Mammary epithelial cell (primary cell): Measurements from ENCODE around the gene CNTROB.

Source experiments
- CTCF ChIP-seq, 2 donors: IDR thresholded peaks in 1 of 2; conservative IDR thresholded peaks in 1 of 2; 2 replicates each; pipeline ENCODE4 v1.5.1; 2011 to 2012; ENCODE audit warnings: inconsistent platforms in 2 of 2, low read length in 2 of 2, mild to moderate bottlenecking in 2 of 2, control low read depth in 1 of 2, low read depth in 1 of 2; ENCODE audit not compliant: insufficient read depth in 1 of 2; ENCODE audit errors: extremely low read depth in 1 of 2
- EZH2 ChIP-seq: IDR thresholded peaks from 2 replicates; pipeline ENCODE4 v1.6.1; 2012; ENCODE audit warnings: low read length, inconsistent platforms, borderline replicate concordance

DNA sequence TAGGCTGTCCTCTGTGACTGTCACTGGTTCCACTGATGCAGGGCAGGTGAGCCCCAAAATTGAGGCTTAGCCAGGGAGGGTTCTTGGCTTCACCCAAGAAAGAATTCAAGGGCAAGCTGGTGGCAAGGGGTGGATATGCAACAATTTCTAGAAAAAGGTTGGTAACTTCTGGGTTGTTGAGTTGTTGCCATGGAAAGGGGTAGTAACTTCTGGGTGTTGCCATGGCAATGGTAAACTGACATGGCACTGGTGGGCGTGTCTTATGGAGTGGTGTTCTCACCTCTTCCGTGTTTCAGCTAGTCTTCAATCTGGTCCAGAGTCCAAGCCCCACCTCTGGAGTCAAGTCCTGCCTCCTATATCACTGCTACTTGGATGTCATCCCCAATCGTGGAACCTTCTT is 60.9 kb downstream of the CNTROB start:
- TF ChIP-seq CTCF (conservative IDR thresholded peaks at IDR 0.05 in 1 of 2, IDR thresholded peaks at IDR 0.05 in 1 of 2; ENCODE audit: extremely low read depth in 1 of 2, insufficient read depth in 1 of 2, low read depth in 1 of 2, low read length in 2 of 2) (no peak), EZH2 (no peak)
